ENCODE results near the gene FAM120B. TPM values are rescaled to one million over a fixed set of nuclear protein-coding genes. Genes with fewer than 3 reads are reported as not detected.

Gene FAM120B
- total RNA-seq, 1 donor from 2014 or later: 48.3 TPM

GRCh38 chr6:170279977-170280688, 26.4 kb upstream of the FAM120B start:
- no peak overlapping the region for H3K4me3 Mint-ChIP-seq (ENCODE audit: unreplicated experiment)
- no peak overlapping the region for H3K27ac Mint-ChIP-seq (ENCODE audit: unreplicated experiment)
- H3K9me3 Mint-ChIP-seq (ENCODE audit: unreplicated experiment): no peaks in the 10 kb centered on the region
- peaks cover 2% of the 10 kb centered on the region for H3K27me3 Mint-ChIP-seq (ENCODE audit: unreplicated experiment)
- H3K36me3 Mint-ChIP-seq (ENCODE audit: low read depth, unreplicated experiment): peaks cover 26% of the 10 kb centered on the region
- H3K4me1 Mint-ChIP-seq (ENCODE audit: unreplicated experiment): peaks cover 34% of the 10 kb centered on the region
- TF ChIP-seq CTCF (IDR thresholded peaks at IDR 0.05; ENCODE audit: unreplicated experiment): no peak
- DNase-seq (ENCODE audit: low spot score): no peak

GRCh38 chr6:170280689-170281045, 25.9 kb upstream of the FAM120B start:
- peaks cover 29% of the 10 kb centered on the region for H3K36me3 Mint-ChIP-seq (ENCODE audit: low read depth, unreplicated experiment)

DNA sequence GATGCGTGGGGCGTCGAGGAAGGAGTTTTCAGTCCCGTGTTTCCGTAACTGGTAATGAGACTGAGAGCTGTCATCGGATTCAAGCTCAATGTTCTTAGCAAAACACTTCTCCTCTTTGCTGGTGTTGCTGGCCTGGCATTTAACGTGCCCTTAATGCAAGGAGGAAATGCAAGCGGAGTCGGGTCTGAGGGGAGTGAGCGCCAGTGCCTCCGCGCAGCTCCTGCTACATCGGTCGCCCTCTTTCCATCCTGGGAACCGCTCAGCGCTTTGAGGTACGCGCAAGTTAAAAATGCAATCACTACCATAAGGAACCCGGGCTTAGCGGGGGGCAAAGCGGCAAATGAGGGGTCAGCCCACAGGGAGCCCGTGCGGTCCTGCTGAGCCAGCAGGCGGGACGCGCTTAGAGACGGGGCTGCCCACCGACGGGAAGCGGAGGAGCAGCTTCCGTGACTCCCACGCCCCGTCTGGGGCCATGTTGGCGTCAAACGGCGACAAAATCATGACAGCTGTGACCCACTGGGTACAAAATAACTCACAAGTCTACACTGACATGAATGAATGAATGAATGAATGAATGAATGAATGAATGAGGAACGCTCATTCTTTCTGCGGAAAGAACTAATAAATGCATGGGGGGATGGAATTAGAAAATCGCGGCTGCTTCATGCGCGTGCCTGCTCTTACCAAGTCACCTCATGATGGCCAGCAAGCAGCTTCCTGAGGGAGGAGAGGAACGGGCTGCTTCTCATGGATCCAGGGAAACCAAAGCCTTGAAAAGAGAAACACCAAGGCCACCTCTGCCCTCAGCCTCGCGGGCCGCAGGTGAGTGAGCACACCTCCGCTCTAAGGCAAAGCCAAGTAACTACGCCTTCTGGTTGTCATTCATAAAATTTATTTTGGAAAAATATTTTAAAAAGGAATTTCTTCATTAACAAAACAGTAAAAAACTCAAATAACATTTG, 24.9 kb upstream of the FAM120B start:
- TF ChIP-seq CTCF (IDR thresholded peaks at IDR 0.05; ENCODE audit: unreplicated experiment): no peak
- no peaks in the 10 kb centered on the region for H3K9me3 Mint-ChIP-seq (ENCODE audit: unreplicated experiment)
- H3K4me3 Mint-ChIP-seq (ENCODE audit: unreplicated experiment): no peak overlapping the region
- H3K27me3 Mint-ChIP-seq (ENCODE audit: unreplicated experiment): peaks cover 5% of the 10 kb centered on the region
- peaks cover 42% of the 10 kb centered on the region for H3K4me1 Mint-ChIP-seq (ENCODE audit: unreplicated experiment)
- H3K36me3 Mint-ChIP-seq (ENCODE audit: low read depth, unreplicated experiment): peaks cover 37% of the 10 kb centered on the region
- H3K27ac Mint-ChIP-seq (ENCODE audit: unreplicated experiment): no peak overlapping the region
- DNase-seq (ENCODE audit: low spot score): no peak

More at GRCh38 chr6:170280689-170281045, 25.9 kb upstream of the FAM120B start:
- Mint-ChIP-seq H3K9me3 (ENCODE audit: unreplicated experiment) (no peaks in the 10 kb centered on the region), H3K4me3 (ENCODE audit: unreplicated experiment) (no peak overlapping the region), H3K4me1 (ENCODE audit: unreplicated experiment) (peaks cover 33% of the 10 kb centered on the region), H3K27ac (ENCODE audit: unreplicated experiment) (no peak overlapping the region), H3K27me3 (ENCODE audit: unreplicated experiment) (peaks cover 2% of the 10 kb centered on the region)
- no peak for DNase-seq (ENCODE audit: low spot score)
- TF ChIP-seq CTCF (IDR thresholded peaks at IDR 0.05; ENCODE audit: unreplicated experiment): no peak

GRCh38 chr6:170282512-170283158, 23.9 kb upstream of the FAM120B start:
- H3K27me3 Mint-ChIP-seq (ENCODE audit: unreplicated experiment): peaks cover 11% of the 10 kb centered on the region
- no peak for TF ChIP-seq CTCF (IDR thresholded peaks at IDR 0.05; ENCODE audit: unreplicated experiment)
- no peak overlapping the region for H3K4me3 Mint-ChIP-seq (ENCODE audit: unreplicated experiment)
- H3K36me3 Mint-ChIP-seq (ENCODE audit: low read depth, unreplicated experiment): peaks cover 44% of the 10 kb centered on the region
- no peak overlapping the region for H3K27ac Mint-ChIP-seq (ENCODE audit: unreplicated experiment)
- peaks cover 42% of the 10 kb centered on the region for H3K4me1 Mint-ChIP-seq (ENCODE audit: unreplicated experiment)
- no peak for DNase-seq (ENCODE audit: low spot score)
- H3K9me3 Mint-ChIP-seq (ENCODE audit: unreplicated experiment): no peaks in the 10 kb centered on the region
